Karpas-422 (cell line): Measurements from ENCODE around the gene ASTN1. TPM values are rescaled to one million over a fixed set of nuclear protein-coding genes. Genes with fewer than 3 reads are reported as not detected.

Experiments used
- DNase-seq: peaks from one replicate; pipeline ENCODE4 v3.0.0-alpha.2; 2015
- H2AFZ ChIP-seq: fragments of 200-600 bp; sonication (generic); 2 replicates; pipeline ENCODE4 v1.6.1; 2014; ENCODE audit warnings: antibody characterized with exemption, low read length, mixed read lengths
- H3K27ac ChIP-seq: fragments of 200-600 bp; sonication (generic); 2 replicates; pipeline ENCODE4 v1.5.1; 2014; ENCODE audit warnings: mild to moderate bottlenecking, low read length, moderate library complexity
- H3K27me3 ChIP-seq: fragments of 200-600 bp; sonication (generic); 2 replicates; pipeline ENCODE4 v1.6.1; 2014; ENCODE audit warnings: low read length, mixed read lengths
- H3K36me3 ChIP-seq: fragments of 200-600 bp; sonication (generic); 2 replicates; pipeline ENCODE4 v1.6.1; 2014; ENCODE audit warnings: low read length, mixed read lengths; ENCODE audit not compliant: insufficient read depth
- H3K4me1 ChIP-seq: fragments of 200-600 bp; sonication (generic); 2 replicates; pipeline ENCODE4 v1.6.1; 2014; ENCODE audit warnings: mild to moderate bottlenecking, low read length, mixed read lengths
- H3K4me2 ChIP-seq: fragments of 200-600 bp; sonication (generic); 2 replicates; pipeline ENCODE4 v1.6.1; 2014; ENCODE audit warnings: low read length, low read depth, mild to moderate bottlenecking; ENCODE audit not compliant: poor library complexity, severe bottlenecking
- H3K4me3 ChIP-seq: fragments of 200-600 bp; sonication (generic); 2 replicates; pipeline ENCODE4 v1.5.1; 2014; ENCODE audit warnings: mild to moderate bottlenecking, antibody characterized with exemption, low read length, mixed read lengths
- H3K79me2 ChIP-seq: fragments of 200-600 bp; sonication (generic); 2 replicates; pipeline ENCODE4 v1.6.1; 2014; ENCODE audit warnings: mild to moderate bottlenecking, low read length, mixed read lengths
- H3K9ac ChIP-seq: fragments of 200-600 bp; sonication (generic); 2 replicates; pipeline ENCODE4 v1.6.0; 2014; ENCODE audit warnings: low read length
- H3K9me2 ChIP-seq: fragments of 200-600 bp; sonication (generic), shearing (Covaris generic); replicated peaks from 2 replicates; pipeline ENCODE4 v1.6.0; 2014; ENCODE audit warnings: mild to moderate bottlenecking, low read length, moderate library complexity; ENCODE audit not compliant: insufficient read depth
- H3K9me3 ChIP-seq: fragments of 300-700, 200-600 bp; sonication (generic); 2 replicates; pipeline ENCODE4 v1.6.1; 2014; ENCODE audit warnings: low read length, mixed read lengths
- H4K20me1 ChIP-seq: fragments of 200-600 bp; sonication (generic); 2 replicates; pipeline ENCODE4 v1.6.1; 2014; ENCODE audit warnings: mild to moderate bottlenecking, antibody characterized with exemption, low read length, low read depth; ENCODE audit not compliant: insufficient read depth
- total RNA-seq: library from RNA; depleted of rRNA; stranded (reverse); fragments of >200 nt; shearing (Covaris generic); gene quantifications from 2 replicates; pipeline ENCODE4 v1.2.3, GENCODE V29; 2014; ENCODE audit warnings: low replicate concordance

ASTN1 gene
- total RNA-seq, 1 experiment from 2014 or later: not detected

- H3K27ac ChIP-seq: no peak overlapping the region
- no peaks in the 10 kb centered on the region for H3K27me3 ChIP-seq
- no peaks in the 10 kb centered on the region for H3K9me3 ChIP-seq
- no peaks in the 10 kb centered on the region for H3K9me2 ChIP-seq
- H3K36me3 ChIP-seq: no peaks in the 10 kb centered on the region
- no peaks in the 10 kb centered on the region for H3K79me2 ChIP-seq
- no peak overlapping the region for H3K9ac ChIP-seq
- H4K20me1 ChIP-seq: no peaks in the 10 kb centered on the region
- no peak for DNase-seq
- H3K4me2 ChIP-seq: no peak overlapping the region
- no peak overlapping the region for H2AFZ ChIP-seq
- H3K4me1 ChIP-seq: no peaks in the 10 kb centered on the region
- H3K4me3 ChIP-seq: no peak overlapping the region
These were observed 32.8 kb downstream of the ASTN1 start for GRCh38 chr1:177131723-177132122.

DNA sequence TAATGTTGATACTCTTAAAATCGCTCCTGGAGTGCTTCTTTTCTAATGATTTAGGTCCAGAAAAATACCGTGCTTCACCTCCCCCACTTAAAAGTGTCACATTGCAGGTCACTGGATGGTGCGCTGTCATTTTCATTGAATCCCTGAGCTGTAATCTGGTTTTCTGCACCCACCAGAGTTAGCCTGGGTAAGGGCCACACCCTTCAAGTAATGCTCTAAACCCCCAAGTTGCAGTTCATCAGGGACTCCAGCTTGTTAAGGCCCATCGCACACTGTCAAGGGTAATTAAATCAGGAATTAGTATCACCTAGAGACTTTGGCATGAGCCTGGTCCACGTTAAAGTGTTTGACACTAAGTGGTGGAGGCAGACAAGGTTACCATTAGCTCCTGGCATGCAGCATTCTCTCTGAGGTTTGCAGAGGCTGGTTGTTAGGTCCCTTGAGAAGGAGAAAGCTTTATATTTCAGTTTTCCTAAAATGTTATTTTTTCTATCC is 34.0 kb downstream of the ASTN1 start:
- Histone ChIP-seq H4K20me1 (no peaks in the 10 kb centered on the region), H3K4me1 (no peaks in the 10 kb centered on the region), H3K27ac (no peak overlapping the region), H3K36me3 (no peaks in the 10 kb centered on the region), H3K27me3 (no peaks in the 10 kb centered on the region), H3K9ac (no peak overlapping the region), H3K79me2 (no peaks in the 10 kb centered on the region), H3K9me2 (no peaks in the 10 kb centered on the region), H3K9me3 (no peaks in the 10 kb centered on the region), H3K4me3 (no peak overlapping the region), H2AFZ (no peak overlapping the region), H3K4me2 (no peak overlapping the region)
- DNase-seq: no peak

GRCh38 chr1:177128665-177129281 is 35.7 kb downstream of the ASTN1 start:
- Histone ChIP-seq H3K36me3 (no peaks in the 10 kb centered on the region), H3K4me1 (no peaks in the 10 kb centered on the region), H3K9ac (no peak overlapping the region), H3K4me2 (no peak overlapping the region), H3K27ac (no peak overlapping the region), H3K9me3 (no peaks in the 10 kb centered on the region), H3K9me2 (no peaks in the 10 kb centered on the region), H3K79me2 (no peaks in the 10 kb centered on the region), H2AFZ (no peak overlapping the region), H3K27me3 (no peaks in the 10 kb centered on the region), H4K20me1 (no peaks in the 10 kb centered on the region), H3K4me3 (no peak overlapping the region)
- no peak for DNase-seq

GRCh38 chr1:177126267-177126666 is 38.2 kb downstream of the ASTN1 start:
- Histone ChIP-seq H3K4me2 (no peak overlapping the region), H2AFZ (no peak overlapping the region), H3K9ac (no peak overlapping the region), H4K20me1 (no peaks in the 10 kb centered on the region), H3K27me3 (no peaks in the 10 kb centered on the region), H3K9me2 (no peaks in the 10 kb centered on the region), H3K4me1 (no peaks in the 10 kb centered on the region), H3K36me3 (no peaks in the 10 kb centered on the region), H3K27ac (no peak overlapping the region), H3K79me2 (no peaks in the 10 kb centered on the region), H3K9me3 (no peaks in the 10 kb centered on the region), H3K4me3 (no peak overlapping the region)
- DNase-seq: no peak

GRCh38 chr1:177124577-177125278 is 39.8 kb downstream of the ASTN1 start:
- no peaks in the 10 kb centered on the region for H3K9me3 ChIP-seq
- no peaks in the 10 kb centered on the region for H3K36me3 ChIP-seq
- no peak overlapping the region for H3K9ac ChIP-seq
- H3K27ac ChIP-seq: no peak overlapping the region
- no peaks in the 10 kb centered on the region for H3K4me1 ChIP-seq
- no peaks in the 10 kb centered on the region for H3K27me3 ChIP-seq
- H2AFZ ChIP-seq: no peak overlapping the region
- no peaks in the 10 kb centered on the region for H4K20me1 ChIP-seq
- no peaks in the 10 kb centered on the region for H3K79me2 ChIP-seq
- H3K4me2 ChIP-seq: no peak overlapping the region
- H3K4me3 ChIP-seq: no peak overlapping the region
- H3K9me2 ChIP-seq: no peaks in the 10 kb centered on the region
- no peak for DNase-seq

DNA sequence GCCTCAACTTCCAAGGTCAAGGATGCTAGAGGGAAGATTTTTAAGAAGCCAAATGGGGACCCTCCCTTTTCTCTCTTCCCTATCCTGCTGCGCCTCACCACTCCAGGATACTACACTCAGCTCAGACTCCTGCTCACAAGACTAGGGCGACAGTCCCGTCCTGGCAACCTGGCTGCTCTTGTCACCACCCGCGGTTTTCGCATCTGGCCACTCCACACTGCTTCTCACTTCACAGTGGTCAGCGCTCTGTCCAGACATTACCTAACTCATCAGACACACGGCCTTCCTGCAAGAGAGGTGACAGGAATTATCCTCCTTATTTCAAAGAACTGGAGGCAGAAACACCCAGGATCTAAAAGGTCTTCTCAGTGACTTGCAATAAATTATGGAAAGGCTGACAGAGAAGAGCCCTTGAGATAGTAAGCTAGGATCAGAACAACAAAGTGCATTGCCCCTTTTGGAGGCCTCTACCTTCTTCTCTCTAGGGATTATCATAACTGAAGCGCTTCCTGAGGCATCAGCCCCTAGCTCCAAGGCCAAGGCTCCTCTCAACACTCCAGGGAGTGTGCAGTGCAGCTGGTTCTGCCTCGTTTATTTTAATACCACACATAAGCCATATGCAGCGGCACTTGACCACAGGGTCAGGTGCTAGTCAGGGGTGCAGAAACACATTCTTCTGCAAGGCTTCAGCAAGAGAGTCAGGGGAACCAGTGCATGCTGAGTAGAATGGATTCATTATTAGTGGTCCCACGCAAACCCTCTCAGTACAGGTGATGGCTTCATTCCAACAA is 41.9 kb downstream of the ASTN1 start:
- no peak for DNase-seq
- H3K79me2 ChIP-seq: no peaks in the 10 kb centered on the region
- no peaks in the 10 kb centered on the region for H3K9me2 ChIP-seq
- H3K27ac ChIP-seq: no peak overlapping the region
- no peaks in the 10 kb centered on the region for H3K36me3 ChIP-seq
- H3K4me2 ChIP-seq: no peak overlapping the region
- no peaks in the 10 kb centered on the region for H3K9me3 ChIP-seq
- H3K4me1 ChIP-seq: no peaks in the 10 kb centered on the region
- no peaks in the 10 kb centered on the region for H3K27me3 ChIP-seq
- H2AFZ ChIP-seq: no peak overlapping the region
- no peak overlapping the region for H3K4me3 ChIP-seq
- no peak overlapping the region for H3K9ac ChIP-seq
- no peaks in the 10 kb centered on the region for H4K20me1 ChIP-seq

DNA sequence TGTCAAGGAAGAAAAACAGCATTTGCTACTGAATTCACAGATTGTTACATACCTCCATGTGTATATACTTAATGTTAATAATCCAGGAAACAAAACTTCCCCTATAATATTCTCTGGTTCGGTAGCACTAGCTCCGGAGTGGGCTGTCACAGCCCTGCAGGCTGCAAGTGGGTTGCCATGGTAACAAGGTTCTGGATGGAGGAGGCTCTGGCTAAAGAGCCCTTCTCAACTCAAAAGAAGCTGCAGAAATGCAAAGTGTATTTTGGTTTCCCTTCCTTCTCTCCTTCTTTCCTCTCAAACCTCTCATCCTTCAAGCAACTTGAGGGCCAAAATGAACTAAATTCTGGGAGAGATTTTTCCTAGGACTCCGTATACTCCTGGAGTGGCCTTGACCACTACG is 45.2 kb downstream of the ASTN1 start:
- no peak overlapping the region for H2AFZ ChIP-seq
- H3K4me2 ChIP-seq: no peak overlapping the region
- no peaks in the 10 kb centered on the region for H3K9me2 ChIP-seq
- no peaks in the 10 kb centered on the region for H3K4me1 ChIP-seq
- no peaks in the 10 kb centered on the region for H3K9me3 ChIP-seq
- no peaks in the 10 kb centered on the region for H3K36me3 ChIP-seq
- H3K9ac ChIP-seq: no peak overlapping the region
- no peaks in the 10 kb centered on the region for H3K79me2 ChIP-seq
- H4K20me1 ChIP-seq: no peaks in the 10 kb centered on the region
- no peak for DNase-seq
- no peak overlapping the region for H3K27ac ChIP-seq
- H3K27me3 ChIP-seq: no peaks in the 10 kb centered on the region
- H3K4me3 ChIP-seq: no peak overlapping the region

- no peaks in the 10 kb centered on the region for H4K20me1 ChIP-seq
- no peaks in the 10 kb centered on the region for H3K79me2 ChIP-seq
- no peak overlapping the region for H2AFZ ChIP-seq
- H3K4me3 ChIP-seq: no peak overlapping the region
- H3K27me3 ChIP-seq: no peaks in the 10 kb centered on the region
- H3K9me3 ChIP-seq: no peaks in the 10 kb centered on the region
- H3K36me3 ChIP-seq: no peaks in the 10 kb centered on the region
- H3K9ac ChIP-seq: no peak overlapping the region
- no peaks in the 10 kb centered on the region for H3K4me1 ChIP-seq
- DNase-seq: no peak
- no peaks in the 10 kb centered on the region for H3K9me2 ChIP-seq
- H3K27ac ChIP-seq: no peak overlapping the region
- H3K4me2 ChIP-seq: no peak overlapping the region
These were observed 45.6 kb downstream of the ASTN1 start for GRCh38 chr1:177118901-177119300.
